HepG2 (cell line): ENCODE data around the gene SH3YL1. TPM values are rescaled to one million over a fixed set of nuclear protein-coding genes. Genes with fewer than 3 reads are reported as not detected.

Source experiments
- ADNP ChIP-seq: sonication (generic); formaldehyde crosslinking; IDR thresholded peaks from 2 replicates; pipeline ENCODE4 v1.4.0; 2020; ENCODE audit warnings: missing genetic modification reagents
- ARHGAP35 ChIP-seq: sonication (generic); formaldehyde crosslinking; IDR thresholded peaks from 2 replicates; pipeline ENCODE4 v1.9.0; 2022; ENCODE audit warnings: mild to moderate bottlenecking, inconsistent platforms, moderate library complexity, missing genetic modification reagents, borderline replicate concordance
- ATF6 ChIP-seq: sonication (generic); formaldehyde crosslinking; conservative IDR thresholded peaks from 2 replicates; pipeline ENCODE4 v1.4.0; 2020; ENCODE audit warnings: missing genetic modification reagents
- DNMT1 ChIP-seq: sonication (generic); formaldehyde crosslinking; IDR thresholded peaks from 2 replicates; pipeline ENCODE4 v1.5.1; 2020; ENCODE audit warnings: mild to moderate bottlenecking, missing genetic modification reagents
- DPF2 ChIP-seq: sonication (generic); formaldehyde crosslinking; IDR thresholded peaks from 2 replicates; pipeline ENCODE4 v1.4.0; 2020; ENCODE audit warnings: mild to moderate bottlenecking, low read depth, missing genetic modification reagents, borderline replicate concordance
- HDAC6 ChIP-seq: fragments of 200-600 bp; sonication (generic); IDR thresholded peaks from 2 replicates; pipeline ENCODE4 v1.7.0; 2017; ENCODE audit warnings: mild to moderate bottlenecking, antibody characterized with exemption, low read length, low read depth
- HNF1B ChIP-seq: sonication (generic); formaldehyde crosslinking; IDR thresholded peaks from 2 replicates; pipeline ENCODE4 v1.5.1; 2020; ENCODE audit warnings: mild to moderate bottlenecking, moderate library complexity, missing genetic modification reagents
- ISL2 ChIP-seq: sonication (generic); formaldehyde crosslinking; IDR thresholded peaks from 2 replicates; pipeline ENCODE4 v1.5.0; 2020; ENCODE audit warnings: missing genetic modification reagents
- MTF1 ChIP-seq: sonication (generic); formaldehyde crosslinking; IDR thresholded peaks from 2 replicates; pipeline ENCODE4 v1.5.0; 2020; ENCODE audit warnings: missing genetic modification reagents
- MTF2 ChIP-seq: sonication (generic); formaldehyde crosslinking; IDR thresholded peaks from 2 replicates; pipeline ENCODE4 v1.5.0; 2020; ENCODE audit warnings: missing genetic modification reagents, borderline replicate concordance
- SKI ChIP-seq: fragments of 450-650 bp; IDR thresholded peaks from one replicate; pipeline ENCODE4 v1.6.1; 2018; ENCODE audit warnings: mild to moderate bottlenecking; ENCODE audit not compliant: partially characterized antibody
- ZFP41 ChIP-seq: sonication (generic); formaldehyde crosslinking; IDR thresholded peaks from 2 replicates; pipeline ENCODE4 v1.4.0; 2020; ENCODE audit warnings: mild to moderate bottlenecking, missing genetic modification reagents, borderline replicate concordance
- ZNF138 ChIP-seq: sonication (generic); formaldehyde crosslinking; IDR thresholded peaks from 2 replicates; pipeline ENCODE4 v1.5.0; 2020; ENCODE audit warnings: mild to moderate bottlenecking, low read depth, missing genetic modification reagents
- ZNF326 ChIP-seq: sonication (generic); formaldehyde crosslinking; IDR thresholded peaks from 2 replicates; pipeline ENCODE4 v1.4.0; 2020; ENCODE audit warnings: missing genetic modification reagents, borderline replicate concordance
- ZNF350 ChIP-seq: sonication (generic); formaldehyde crosslinking; IDR thresholded peaks from 2 replicates; pipeline ENCODE4 v1.4.0; 2020; ENCODE audit warnings: mild to moderate bottlenecking, low read depth, missing genetic modification reagents, borderline replicate concordance
- ZNF354B ChIP-seq: sonication (generic); formaldehyde crosslinking; IDR thresholded peaks from 2 replicates; pipeline ENCODE4 v1.8.0; 2022; ENCODE audit warnings: mild to moderate bottlenecking, missing genetic modification reagents
- ZNF383 ChIP-seq: sonication (generic); formaldehyde crosslinking; IDR thresholded peaks from 2 replicates; pipeline ENCODE4 v1.4.0; 2020; ENCODE audit warnings: missing genetic modification reagents, mild to moderate bottlenecking, borderline replicate concordance
- ZNF510 ChIP-seq: sonication (generic); formaldehyde crosslinking; IDR thresholded peaks from 2 replicates; pipeline ENCODE4 v1.4.0; 2020; ENCODE audit warnings: low read depth, mild to moderate bottlenecking, missing genetic modification reagents
- ZNF839 ChIP-seq: sonication (generic); formaldehyde crosslinking; IDR thresholded peaks from 2 replicates; pipeline ENCODE4 v1.4.0; 2020; ENCODE audit warnings: missing genetic modification reagents, mild to moderate bottlenecking, borderline replicate concordance
- polyA plus RNA-seq, 8 experiments: library from polyadenylated mRNA; depleted of rRNA in 3 of 8; stranded (reverse) in 7 of 8; unstranded in 1 of 8; fragments of >200 nt; fragmentation: Illumina TruSeq in 4 of 8; extraction: Trizol in 4 of 8; gene quantifications; 2 replicates each; pipeline versions ENCODE4 v1.2.1 to v1.2.3, GENCODE V29; 2011 to 2016; ENCODE audit warnings: low read depth in 4 of 8, missing spikeins in 1 of 8, mixed read lengths in 1 of 8; ENCODE audit not compliant: insufficient read depth in 1 of 8
- total RNA-seq, 5 experiments: library from RNA; depleted of rRNA; stranded (reverse); fragments of >200 nt; fragmentation: Illumina TruSeq; extraction: Trizol; gene quantifications; 2 replicates each; pipeline ENCODE4 v1.2.3, GENCODE V29; 2016; ENCODE audit warnings: low read depth in 1 of 5
- TF ChIP-seq, protein P1 (sequence below): IDR thresholded peaks from 2 replicates; pipeline ENCODE4 v1.6.1; 2016
- TF ChIP-seq, protein P2 (sequence below): sonication (generic); formaldehyde crosslinking; conservative IDR thresholded peaks from 2 replicates; pipeline ENCODE4 v1.4.0; 2020; ENCODE audit warnings: missing genetic modification reagents
- TF ChIP-seq, protein P3 (sequence below): sonication (generic); formaldehyde crosslinking; IDR thresholded peaks from 2 replicates; pipeline ENCODE4 v1.4.0; 2020; ENCODE audit warnings: missing genetic modification reagents, borderline replicate concordance

Gene SH3YL1
- total and polyA plus RNA-seq, 2 of the 13 experiments (the other 11 are each of a cell fraction or from before 2014, with no cell fraction given), result 13.0 to 48.2 TPM

- TF ChIP-seq DNMT1 (CRISPR knock-in tag), result no peak
- no peak for TF ChIP-seq ZNF839 (CRISPR knock-in tag)
- peak; percentile 100 for TF ChIP-seq SKI
- no peak for TF ChIP-seq MTF1 (CRISPR knock-in tag)
- TF ChIP-seq ZNF510, result no peak
- no peak for TF ChIP-seq MTF2
- peak; percentile 98 for TF ChIP-seq HNF1B (CRISPR knock-in tag)
- no peak for TF ChIP-seq HDAC6
- no peak for TF ChIP-seq ZFP41 (CRISPR knock-in tag)
- peak; percentile 100 for TF ChIP-seq DPF2 (CRISPR knock-in tag)
- TF ChIP-seq, protein P1, sequence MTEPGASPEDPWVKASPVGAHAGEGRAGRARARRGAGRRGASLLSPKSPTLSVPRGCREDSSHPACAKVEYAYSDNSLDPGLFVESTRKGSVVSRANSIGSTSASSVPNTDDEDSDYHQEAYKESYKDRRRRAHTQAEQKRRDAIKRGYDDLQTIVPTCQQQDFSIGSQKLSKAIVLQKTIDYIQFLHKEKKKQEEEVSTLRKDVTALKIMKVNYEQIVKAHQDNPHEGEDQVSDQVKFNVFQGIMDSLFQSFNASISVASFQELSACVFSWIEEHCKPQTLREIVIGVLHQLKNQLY (CRISPR knock-in tag), result peak; percentile 98
- TF ChIP-seq ZNF326 (CRISPR knock-in tag), result no peak
- peak; percentile 99 for TF ChIP-seq ISL2 (CRISPR knock-in tag)
- TF ChIP-seq ZNF383, result no peak
- TF ChIP-seq ARHGAP35, result peak; percentile 66; the same call in 1 of the 2 replicates
- no peak for TF ChIP-seq ZNF138
- peak; percentile 90 for TF ChIP-seq ZNF350 (CRISPR knock-in tag)
- TF ChIP-seq ZNF354B, result peak; percentile 76; the same call in 1 of the 2 replicates
- TF ChIP-seq, protein P2, sequence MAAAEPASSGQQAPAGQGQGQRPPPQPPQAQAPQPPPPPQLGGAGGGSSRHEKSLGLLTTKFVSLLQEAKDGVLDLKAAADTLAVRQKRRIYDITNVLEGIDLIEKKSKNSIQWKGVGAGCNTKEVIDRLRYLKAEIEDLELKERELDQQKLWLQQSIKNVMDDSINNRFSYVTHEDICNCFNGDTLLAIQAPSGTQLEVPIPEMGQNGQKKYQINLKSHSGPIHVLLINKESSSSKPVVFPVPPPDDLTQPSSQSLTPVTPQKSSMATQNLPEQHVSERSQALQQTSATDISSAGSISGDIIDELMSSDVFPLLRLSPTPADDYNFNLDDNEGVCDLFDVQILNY, result no peak
- TF ChIP-seq, protein P3, sequence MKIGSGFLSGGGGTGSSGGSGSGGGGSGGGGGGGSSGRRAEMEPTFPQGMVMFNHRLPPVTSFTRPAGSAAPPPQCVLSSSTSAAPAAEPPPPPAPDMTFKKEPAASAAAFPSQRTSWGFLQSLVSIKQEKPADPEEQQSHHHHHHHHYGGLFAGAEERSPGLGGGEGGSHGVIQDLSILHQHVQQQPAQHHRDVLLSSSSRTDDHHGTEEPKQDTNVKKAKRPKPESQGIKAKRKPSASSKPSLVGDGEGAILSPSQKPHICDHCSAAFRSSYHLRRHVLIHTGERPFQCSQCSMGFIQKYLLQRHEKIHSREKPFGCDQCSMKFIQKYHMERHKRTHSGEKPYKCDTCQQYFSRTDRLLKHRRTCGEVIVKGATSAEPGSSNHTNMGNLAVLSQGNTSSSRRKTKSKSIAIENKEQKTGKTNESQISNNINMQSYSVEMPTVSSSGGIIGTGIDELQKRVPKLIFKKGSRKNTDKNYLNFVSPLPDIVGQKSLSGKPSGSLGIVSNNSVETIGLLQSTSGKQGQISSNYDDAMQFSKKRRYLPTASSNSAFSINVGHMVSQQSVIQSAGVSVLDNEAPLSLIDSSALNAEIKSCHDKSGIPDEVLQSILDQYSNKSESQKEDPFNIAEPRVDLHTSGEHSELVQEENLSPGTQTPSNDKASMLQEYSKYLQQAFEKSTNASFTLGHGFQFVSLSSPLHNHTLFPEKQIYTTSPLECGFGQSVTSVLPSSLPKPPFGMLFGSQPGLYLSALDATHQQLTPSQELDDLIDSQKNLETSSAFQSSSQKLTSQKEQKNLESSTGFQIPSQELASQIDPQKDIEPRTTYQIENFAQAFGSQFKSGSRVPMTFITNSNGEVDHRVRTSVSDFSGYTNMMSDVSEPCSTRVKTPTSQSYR, result peak; percentile 86
- no peak for TF ChIP-seq ADNP
- 0 out of 2 replicates have a peak, but pooled peaks have one; percentile 46 for TF ChIP-seq ATF6
Measured at GRCh38 chr2:260507-261161, 3.2 kb downstream of the SH3YL1 start (continued).
